HCT116 (cell line): ENCODE measurements around the gene TFB2M.

Experiments
- CTCF ChIP-seq, 3 experiments: fragments of 200-600 bp in 1 of 3; sonication (generic) in 1 of 3; IDR thresholded peaks in 2 of 3; conservative IDR thresholded peaks in 1 of 3; 2 replicates each; pipeline ENCODE4 v1.5.1; 2012 to 2017; ENCODE audit warnings: low read depth in 2 of 3, low read length in 2 of 3, antibody characterized with exemption in 1 of 3, borderline replicate concordance in 1 of 3, control low read depth in 1 of 3, mild to moderate bottlenecking in 1 of 3, mixed read lengths in 1 of 3, mixed run types in 1 of 3, moderate library complexity in 1 of 3; ENCODE audit not compliant: insufficient read depth in 1 of 3
- EZH2 ChIP-seq: fragments of 200-600 bp; sonication (generic); IDR thresholded peaks from 2 replicates; pipeline ENCODE4 v1.6.1; 2017; ENCODE audit warnings: antibody characterized with exemption, mixed run types
- JUND ChIP-seq: IDR thresholded peaks from 2 replicates; pipeline ENCODE4 v1.6.1; 2012
- MAX ChIP-seq: IDR thresholded peaks from 2 replicates; pipeline ENCODE4 v1.6.1; 2012
- POLR2A ChIP-seq: IDR thresholded peaks from 2 replicates; pipeline ENCODE4 v1.7.0; 2011; ENCODE audit warnings: borderline replicate concordance; ENCODE audit not compliant: insufficient read depth, insufficient read length; ENCODE audit errors: extremely low read depth
- POLR2AphosphoS5 ChIP-seq: IDR thresholded peaks from 2 replicates; pipeline ENCODE4 v1.6.1; 2011; ENCODE audit warnings: mild to moderate bottlenecking, low read depth, low read length, moderate library complexity
- RAD21 ChIP-seq: IDR thresholded peaks from 2 replicates; pipeline ENCODE4 v1.6.1; 2012; ENCODE audit warnings: low read depth, mild to moderate bottlenecking
- REST ChIP-seq: IDR thresholded peaks from 2 replicates; pipeline ENCODE4 v1.6.1; 2012; ENCODE audit warnings: low read depth
- ZNF274 ChIP-seq: fragments of 200-500 bp; sonication (Bioruptor generic); IDR thresholded peaks from 2 replicates; pipeline ENCODE4 v1.6.1; 2014; ENCODE audit warnings: mild to moderate bottlenecking, low read depth, low read length, inconsistent platforms

GRCh38 chr1:246559310-246559709 lies 6.8 kb downstream of the TFB2M start:
- no peak for TF ChIP-seq CTCF (IDR thresholded peaks at IDR 0.05 in 2 of 3, conservative IDR thresholded peaks at IDR 0.05 in 1 of 3; ENCODE audit: borderline replicate concordance in 1 of 3, insufficient read depth in 1 of 3, low read depth in 2 of 3, low read length in 2 of 3)
- no peak for TF ChIP-seq REST
- no peak for TF ChIP-seq POLR2A
- TF ChIP-seq MAX = no peak
- no peak for TF ChIP-seq RAD21
- no peak for TF ChIP-seq POLR2AphosphoS5
- TF ChIP-seq EZH2 = no peak
- TF ChIP-seq JUND = no peak
- no peak for TF ChIP-seq ZNF274
